Measurements from ENCODE around the gene HDGFL2.

DNA sequence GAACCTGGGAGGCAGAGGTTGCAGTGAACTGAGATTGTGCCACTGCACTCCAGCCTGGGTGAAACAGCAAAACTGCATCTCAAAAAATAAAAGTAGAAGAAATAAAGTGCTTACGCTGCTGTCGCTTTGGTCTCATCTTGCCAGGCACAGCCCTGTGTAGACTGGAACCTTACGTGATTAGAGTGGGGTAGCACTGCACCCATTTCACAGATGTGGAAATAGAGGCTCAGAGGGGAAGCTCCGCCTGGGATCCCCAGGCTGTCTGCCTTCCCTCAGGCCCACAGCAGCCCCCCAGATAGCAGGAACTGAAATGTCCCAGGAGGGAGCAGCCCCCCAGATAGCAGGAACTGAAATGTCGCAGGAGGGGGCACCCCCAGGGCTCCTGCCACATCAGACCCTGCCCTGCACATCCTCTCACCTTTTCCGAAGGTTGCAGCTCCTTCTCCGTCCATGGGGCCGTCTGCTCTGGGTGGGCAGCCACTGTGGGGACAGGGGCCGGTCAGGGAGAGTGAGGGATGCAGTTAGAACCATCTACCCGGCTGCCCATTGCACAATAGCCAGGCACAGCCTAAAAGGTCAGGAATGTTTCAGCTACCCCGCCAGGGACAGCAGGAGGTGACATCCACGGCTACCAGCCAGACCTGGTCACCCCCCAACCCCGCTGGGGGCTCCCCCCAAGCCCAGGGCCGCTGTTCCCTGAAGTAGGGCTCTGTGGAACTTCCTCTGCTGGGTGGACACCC is 44.3 kb downstream of the HDGFL2 start:
- TF ChIP-seq POLR2A (IDR thresholded peaks at IDR 0.05) (no peak), CTCF (IDR thresholded peaks at IDR 0.05) (no peak)
